Ovary (tissue), 10 donors: Measurements from ENCODE around the gene INPPL1. TPM values are rescaled to one million over a fixed set of nuclear protein-coding genes. Genes with fewer than 3 reads are reported as not detected.

Experiments used
- DNase-seq, 5 donors: peaks; one replicate each; pipeline ENCODE4 v3.0.0-alpha.2; 2019 to 2020
- H3K27ac ChIP-seq, 2 donors: fragments of 200-600 bp; one replicate each; pipeline versions ENCODE4 v1.5.1 to v1.8.0; 2019 to 2022
- H3K27me3 ChIP-seq: fragments of 200-600 bp; one replicate; pipeline ENCODE4 v1.8.0; 2022
- H3K36me3 ChIP-seq: fragments of 200-600 bp; sonication (generic); one replicate; pipeline ENCODE4 v1.5.1; 2019
- H3K4me1 ChIP-seq: one replicate; pipeline ENCODE4 v1.8.1; 2013; ENCODE audit warnings: mild to moderate bottlenecking, moderate library complexity; ENCODE audit not compliant: insufficient read depth
- H3K4me3 ChIP-seq: fragments of 200-600 bp; sonication (generic); one replicate; pipeline ENCODE4 v1.5.1; 2017
- H3K9me3 ChIP-seq, 2 donors: fragments of 200-600 bp in 1 of 2; sonication (generic) in 1 of 2; one replicate each; pipeline versions ENCODE4 v1.5.1 to v1.8.1; 2013 to 2019; ENCODE audit warnings: mild to moderate bottlenecking in 1 of 2, moderate library complexity in 1 of 2
- EP300 ChIP-seq: sonication (generic); formaldehyde crosslinking; IDR thresholded peaks from one replicate; pipeline ENCODE4 v1.6.1; 2017; ENCODE audit warnings: antibody characterized with exemption
- POLR2A ChIP-seq: fragments of 450-650 bp; IDR thresholded peaks from one replicate; pipeline ENCODE4 v1.6.1; 2017; ENCODE audit warnings: antibody characterized with exemption, mild to moderate bottlenecking, moderate library complexity
- WGBS, 3 donors: extraction: QIAGEN DNeasy Blood & Tissue Kit in 1 of 3; methylation state at CpG; one replicate each; pipeline versions ENCODE4 v1.1.5 to v1.1.7; 2013 to 2017; 5-methylcytosine and 5-hydroxymethylcytosine counted together
- intact Hi-C, 4 donors: fragments of 100-400 bp; cut with DNase I; formaldehyde crosslinking; loops; one replicate each; pipeline versions ENCODE4 v1.11.0 to v1.15.1; 2022 to 2023
- long read RNA-seq, 3 donors: library from polyadenylated mRNA in 2 of 3; unstranded in 2 of 3; transcript quantifications; one replicate each; pipeline ENCODE4 v2.0.0 and lab custom pipeline, GENCODE V29; 2021 to 2026
- polyA plus RNA-seq, 2 donors: library from polyadenylated mRNA; stranded (reverse); fragments of 200-250 nt in 1 of 2; fragments of 350-450 nt in 1 of 2; fragmentation: Illumina TruSeq in 1 of 2; extraction: RNeasy Lipid Tissue Mini Kit (QIAGEN cat#74804) in 1 of 2; gene quantifications; one replicate each; pipeline ENCODE4 v1.2.3, GENCODE V29; 2013 to 2014
- total RNA-seq, 7 donors: library from RNA; depleted of rRNA in 2 of 7; stranded (reverse); fragments of >200 nt in 2 of 7; fragmentation: NEBNext Ultra II Directional in 3 of 7; extraction: Animal tissue kit (Norgen Biotek cat#: 25700) in 3 of 7; gene quantifications; one replicate each; pipeline versions ENCODE4 v1.1.0 to v1.2.4, GENCODE V29; 2016 to 2023
- TF ChIP-seq, protein P1 (sequence below), 3 donors: fragments of 450-650 bp in 2 of 3; fragments of 200-600 bp in 1 of 3; IDR thresholded peaks; one replicate each; pipeline versions ENCODE4 v1.5.1 to v1.8.0; 2016 to 2022; ENCODE audit warnings: antibody characterized with exemption in 3 of 3, mild to moderate bottlenecking in 1 of 3
- donor health status: DM: no; HTN: no; CAD: no; lungs with moderate emphysema.
- donor health status: DM: no; HTN: no; CAD: no.
- donor health status: Bipolar disorder and iron deficiency.
- donor health status: DM: yes; HTN: yes; CAD: no.
- donor health status: DM: no; HTN: no; CAD: no.
- donor health status: DM: yes; HTN: yes; CAD: no.

INPPL1 gene, protein sequence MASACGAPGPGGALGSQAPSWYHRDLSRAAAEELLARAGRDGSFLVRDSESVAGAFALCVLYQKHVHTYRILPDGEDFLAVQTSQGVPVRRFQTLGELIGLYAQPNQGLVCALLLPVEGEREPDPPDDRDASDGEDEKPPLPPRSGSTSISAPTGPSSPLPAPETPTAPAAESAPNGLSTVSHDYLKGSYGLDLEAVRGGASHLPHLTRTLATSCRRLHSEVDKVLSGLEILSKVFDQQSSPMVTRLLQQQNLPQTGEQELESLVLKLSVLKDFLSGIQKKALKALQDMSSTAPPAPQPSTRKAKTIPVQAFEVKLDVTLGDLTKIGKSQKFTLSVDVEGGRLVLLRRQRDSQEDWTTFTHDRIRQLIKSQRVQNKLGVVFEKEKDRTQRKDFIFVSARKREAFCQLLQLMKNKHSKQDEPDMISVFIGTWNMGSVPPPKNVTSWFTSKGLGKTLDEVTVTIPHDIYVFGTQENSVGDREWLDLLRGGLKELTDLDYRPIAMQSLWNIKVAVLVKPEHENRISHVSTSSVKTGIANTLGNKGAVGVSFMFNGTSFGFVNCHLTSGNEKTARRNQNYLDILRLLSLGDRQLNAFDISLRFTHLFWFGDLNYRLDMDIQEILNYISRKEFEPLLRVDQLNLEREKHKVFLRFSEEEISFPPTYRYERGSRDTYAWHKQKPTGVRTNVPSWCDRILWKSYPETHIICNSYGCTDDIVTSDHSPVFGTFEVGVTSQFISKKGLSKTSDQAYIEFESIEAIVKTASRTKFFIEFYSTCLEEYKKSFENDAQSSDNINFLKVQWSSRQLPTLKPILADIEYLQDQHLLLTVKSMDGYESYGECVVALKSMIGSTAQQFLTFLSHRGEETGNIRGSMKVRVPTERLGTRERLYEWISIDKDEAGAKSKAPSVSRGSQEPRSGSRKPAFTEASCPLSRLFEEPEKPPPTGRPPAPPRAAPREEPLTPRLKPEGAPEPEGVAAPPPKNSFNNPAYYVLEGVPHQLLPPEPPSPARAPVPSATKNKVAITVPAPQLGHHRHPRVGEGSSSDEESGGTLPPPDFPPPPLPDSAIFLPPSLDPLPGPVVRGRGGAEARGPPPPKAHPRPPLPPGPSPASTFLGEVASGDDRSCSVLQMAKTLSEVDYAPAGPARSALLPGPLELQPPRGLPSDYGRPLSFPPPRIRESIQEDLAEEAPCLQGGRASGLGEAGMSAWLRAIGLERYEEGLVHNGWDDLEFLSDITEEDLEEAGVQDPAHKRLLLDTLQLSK
- total RNA-seq (100 to 1,000 TPM in 5 of 7 donors, 10 to 100 TPM in 2; 48.4 to 208 (median 136) TPM), polyA plus RNA-seq (10 to 100 TPM; 77.3 to 86.6 TPM)
- long read RNA-seq, donor 1, partial matches to known transcripts, result 64 of 75 reads
- long read RNA-seq, donor 1, other reads (novel, unspliced or antisense), result 11 of 75 reads
- long read RNA-seq, donor 2, full-length matches to known transcripts, result 4 of 52 reads
- long read RNA-seq, donor 2, partial matches to known transcripts, result 48 of 52 reads
- long read RNA-seq, donor 2, other reads (novel, unspliced or antisense), result 0 of 52 reads
- long read RNA-seq, donor 3, full-length matches to known transcripts, result 5 of 135 reads
- long read RNA-seq, donor 3, partial matches to known transcripts, result 91 of 135 reads
- long read RNA-seq, donor 3, other reads (novel, unspliced or antisense), result 39 of 135 reads

DNA sequence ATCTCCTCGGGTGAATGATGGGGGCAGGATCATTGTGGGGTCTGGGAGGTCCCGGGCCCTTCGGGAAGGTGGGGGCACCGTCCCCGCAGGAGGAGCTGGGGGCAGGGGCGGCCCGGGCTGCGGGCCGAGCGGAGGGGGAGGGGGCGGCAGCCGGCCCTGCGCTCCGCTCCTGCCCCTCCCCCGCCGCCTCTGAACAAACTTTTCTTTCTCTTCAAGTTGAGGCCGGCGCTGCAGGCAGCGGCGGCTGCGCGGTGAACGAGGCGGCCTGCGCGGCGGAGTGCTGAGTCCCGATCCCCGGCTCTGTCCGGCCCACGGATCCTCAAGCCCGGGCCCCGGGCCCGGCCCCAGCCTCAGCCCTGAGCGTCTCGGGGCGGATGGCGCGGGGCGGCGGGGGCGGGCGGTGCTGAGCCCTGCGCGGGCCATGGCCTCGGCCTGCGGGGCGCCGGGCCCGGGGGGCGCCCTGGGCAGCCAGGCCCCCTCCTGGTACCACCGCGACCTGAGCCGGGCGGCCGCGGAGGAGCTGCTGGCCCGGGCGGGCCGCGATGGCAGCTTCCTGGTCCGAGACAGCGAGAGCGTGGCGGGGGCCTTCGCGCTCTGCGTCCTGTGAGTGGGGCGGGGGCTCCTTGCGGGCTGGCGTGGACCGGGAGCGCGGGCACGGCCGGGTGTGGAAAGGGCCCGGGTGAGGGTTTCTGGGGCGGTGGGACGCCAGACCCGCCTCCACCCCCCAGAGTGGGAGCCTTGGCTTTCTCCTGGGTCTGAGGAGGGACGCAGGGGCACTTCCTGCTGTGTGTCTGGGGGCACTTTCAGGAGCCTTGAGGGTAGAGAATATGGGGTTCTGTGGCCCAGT, at the start of gene INPPL1:
Gene INPPL1 (plus strand): TSS at position 204 of the 847 bp plus-strand sequence. CDS start 218 bp downstream, at position 422.
- H3K36me3 ChIP-seq, result no peaks in the 10 kb centered on the region
- peak within 1 kb of the TSS; percentile 63 to 97 for H3K27ac ChIP-seq
- peak; percentile 62 to 81 (median 75) for DNase-seq
- H3K27me3 ChIP-seq, result no peaks in the 10 kb centered on the region
- peak within 1 kb of the TSS; percentile 52 for H3K4me3 ChIP-seq
- intact Hi-C loops, result no loop called here
- no peaks in the 10 kb centered on the region for H3K9me3 ChIP-seq
- TF ChIP-seq POLR2A (no peak), EP300 (no peak)
- TF ChIP-seq, protein P1, sequence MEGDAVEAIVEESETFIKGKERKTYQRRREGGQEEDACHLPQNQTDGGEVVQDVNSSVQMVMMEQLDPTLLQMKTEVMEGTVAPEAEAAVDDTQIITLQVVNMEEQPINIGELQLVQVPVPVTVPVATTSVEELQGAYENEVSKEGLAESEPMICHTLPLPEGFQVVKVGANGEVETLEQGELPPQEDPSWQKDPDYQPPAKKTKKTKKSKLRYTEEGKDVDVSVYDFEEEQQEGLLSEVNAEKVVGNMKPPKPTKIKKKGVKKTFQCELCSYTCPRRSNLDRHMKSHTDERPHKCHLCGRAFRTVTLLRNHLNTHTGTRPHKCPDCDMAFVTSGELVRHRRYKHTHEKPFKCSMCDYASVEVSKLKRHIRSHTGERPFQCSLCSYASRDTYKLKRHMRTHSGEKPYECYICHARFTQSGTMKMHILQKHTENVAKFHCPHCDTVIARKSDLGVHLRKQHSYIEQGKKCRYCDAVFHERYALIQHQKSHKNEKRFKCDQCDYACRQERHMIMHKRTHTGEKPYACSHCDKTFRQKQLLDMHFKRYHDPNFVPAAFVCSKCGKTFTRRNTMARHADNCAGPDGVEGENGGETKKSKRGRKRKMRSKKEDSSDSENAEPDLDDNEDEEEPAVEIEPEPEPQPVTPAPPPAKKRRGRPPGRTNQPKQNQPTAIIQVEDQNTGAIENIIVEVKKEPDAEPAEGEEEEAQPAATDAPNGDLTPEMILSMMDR (IDR thresholded peaks at IDR 0.05), result no peak
- 0 to 1% (median 1%) methylated on average over 46 to 81 of the region's 81 CpGs for WGBS, 3 donors
- peaks cover 10% of the 10 kb centered on the region for H3K4me1 ChIP-seq

DNA sequence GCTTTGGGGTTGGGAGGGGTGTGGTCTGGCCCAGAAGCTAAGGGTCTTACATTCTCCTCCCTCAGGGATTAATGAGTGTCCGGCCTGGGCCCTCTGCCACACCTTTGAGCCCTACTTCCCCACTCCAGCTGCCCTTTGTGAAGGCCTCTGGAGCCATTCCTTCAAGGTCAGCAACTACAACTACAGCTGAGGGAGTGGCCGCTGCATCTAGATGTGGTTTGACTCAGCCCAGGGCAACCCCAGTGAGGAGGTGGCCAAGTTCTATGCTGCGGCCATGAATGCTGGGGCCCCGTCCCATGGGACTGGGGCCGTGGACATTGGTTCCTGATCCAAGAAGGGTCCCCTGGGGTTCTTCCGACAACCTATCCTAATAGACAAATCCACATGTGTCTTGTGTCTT, 46.9 kb upstream of the INPPL1 start:
- H3K4me3 ChIP-seq, result no peak overlapping the region
- no peaks in the 10 kb centered on the region for H3K36me3 ChIP-seq
- DNase-seq, result no peak
- WGBS, 3 donors, result 79 to 83% (median 82%) methylated on average over 6 of the region's 6 CpGs
- H3K27ac ChIP-seq, result no peak overlapping the region
- H3K4me1 ChIP-seq, result no peaks in the 10 kb centered on the region
- intact Hi-C loops, result no loop called here
- TF ChIP-seq POLR2A (no peak), EP300 (no peak)
- TF ChIP-seq, protein P1 (IDR thresholded peaks at IDR 0.05), result no peak
- H3K27me3 ChIP-seq, result no peaks in the 10 kb centered on the region
- H3K9me3 ChIP-seq, result no peaks in the 10 kb centered on the region

GRCh38 chr11:72179049-72179803, 45.3 kb upstream of the INPPL1 start:
- no peak for TF ChIP-seq EP300
- TF ChIP-seq, protein P1 (IDR thresholded peaks at IDR 0.05), result no peak
- TF ChIP-seq POLR2A, result no peak
- Histone ChIP-seq H3K36me3 (no peaks in the 10 kb centered on the region), H3K27me3 (no peaks in the 10 kb centered on the region), H3K4me1 (no peaks in the 10 kb centered on the region), H3K9me3 (no peaks in the 10 kb centered on the region), H3K27ac (no peak overlapping the region), H3K4me3 (no peak overlapping the region)
- no peak for DNase-seq
- intact Hi-C loops, result no loop called here
- 74 to 81% (median 80%) methylated on average over 7 of the region's 7 CpGs for WGBS, 3 donors
